Measurements from ENCODE around the gene MLKL. TPM values are rescaled to one million over a fixed set of nuclear protein-coding genes. Genes with fewer than 3 reads are reported as not detected.

MLKL gene
- total and polyA plus RNA-seq, 2 of the 13 experiments (the other 11 are each of a cell fraction or from before 2014, with no cell fraction given) = 6.4 to 10.7 TPM

- 0 out of 2 replicates have a peak, but pooled peaks have one; percentile 46 for TF ChIP-seq AKNA (CRISPR knock-in tag; IDR thresholded peaks at IDR 0.05; ENCODE audit: borderline replicate concordance)
- no peak for TF ChIP-seq ZNF383 (CRISPR knock-in tag; IDR thresholded peaks at IDR 0.05; ENCODE audit: borderline replicate concordance)
- 0 out of 2 replicates have a peak, but pooled peaks have one; percentile 68 for TF ChIP-seq XBP1 (CRISPR knock-in tag; IDR thresholded peaks at IDR 0.05)
- peak; percentile 94 for TF ChIP-seq THAP11 (CRISPR knock-in tag; IDR thresholded peaks at IDR 0.05)
- peak; percentile 89 for TF ChIP-seq HIVEP1 (CRISPR knock-in tag; IDR thresholded peaks at IDR 0.05)
- TF ChIP-seq ZNF441 (CRISPR knock-in tag; IDR thresholded peaks at IDR 0.05; ENCODE audit: borderline replicate concordance) = 0 out of 2 replicates have a peak, but pooled peaks have one; percentile 21
- 0 out of 2 replicates have a peak, but pooled peaks have one; percentile 33 for TF ChIP-seq ARNTL (CRISPR knock-in tag; IDR thresholded peaks at IDR 0.05)
- TF ChIP-seq ZSCAN5A (CRISPR knock-in tag; IDR thresholded peaks at IDR 0.05; ENCODE audit: borderline replicate concordance) = no peak
- TF ChIP-seq ZNF883 (CRISPR knock-in tag; IDR thresholded peaks at IDR 0.05; ENCODE audit: not compliant biosample characterization) = peak; percentile 85
- TF ChIP-seq ZNF547 (CRISPR knock-in tag; IDR thresholded peaks at IDR 0.05) = peak; percentile 91; the same call in 1 of the 2 replicates
- 0 out of 2 replicates have a peak, but pooled peaks have one; percentile 28 for TF ChIP-seq ZNF329 (CRISPR knock-in tag; IDR thresholded peaks at IDR 0.05; ENCODE audit: low read depth)
- peak; percentile 84; the same call in 1 of the 2 replicates for TF ChIP-seq ZSCAN9 (CRISPR knock-in tag; IDR thresholded peaks at IDR 0.05; ENCODE audit: borderline replicate concordance)
- peak; percentile 82; the same call in 1 of the 2 replicates for TF ChIP-seq NAIF1 (CRISPR knock-in tag; IDR thresholded peaks at IDR 0.05; ENCODE audit: borderline replicate concordance)
- no peak for TF ChIP-seq ZNF260 (CRISPR knock-in tag; IDR thresholded peaks at IDR 0.05; ENCODE audit: borderline replicate concordance, low read depth)
- TF ChIP-seq ZFP62 (CRISPR knock-in tag; IDR thresholded peaks at IDR 0.05) = no peak
- TF ChIP-seq ZNF34 (CRISPR knock-in tag; IDR thresholded peaks at IDR 0.05; ENCODE audit: borderline replicate concordance) = peak; percentile 72; the same call in 1 of the 2 replicates
- peak; percentile 79 for TF ChIP-seq KDM5A (IDR thresholded peaks at IDR 0.05; ENCODE audit: borderline replicate concordance, low read length)
Measured at GRCh38 chr16:74666425-74667254, 34.0 kb downstream of the MLKL start, which contains the start of gene RFWD3 (continued).

All from HepG2 (cell line).